ENCODE results near the gene ATPAF1. TPM values are rescaled to one million over a fixed set of nuclear protein-coding genes. Genes with fewer than 3 reads are reported as not detected.

ATPAF1 gene
- total RNA-seq, 1 experiment from 2014 or later = 39.0 TPM

- ChIA-PET POLR2A (no interaction called here), CTCF (no interaction called here)
- Histone ChIP-seq H3K27ac (ENCODE audit: low read length) (peak overlapping the region; percentile 36; the same call in 1 of the 2 replicates), H3K4me3 (ENCODE audit: low read depth in 2 of 2, low read length in 2 of 2) (no peak overlapping the region), H3K9me3 (ENCODE audit: control insufficient read depth, insufficient read depth, low read depth, low read length) (no peaks in the 10 kb centered on the region), H3K36me3 (ENCODE audit: control insufficient read depth, insufficient read depth, low read length) (no peaks in the 10 kb centered on the region), H3K4me1 (ENCODE audit: control insufficient read depth, insufficient read depth, low read length) (peaks cover 25% of the 10 kb centered on the region), H3K27me3 (ENCODE audit: control insufficient read depth, insufficient read depth, low read length) (no peaks in the 10 kb centered on the region)
- DNase-seq (ENCODE audit: low read depth, low spot score) (no peak), ATAC-seq (no peak)
- in situ Hi-C loops (cut with HindIII; ENCODE audit: low pct_unique_long_range_greater_than_20kb, low sequenced_read_pairs) (no loop called here), intact Hi-C loops (cut with micrococcal nuclease; ENCODE audit: unreplicated experiment) (no loop called here)
- TF ChIP-seq POLR2AphosphoS5 (IDR thresholded peaks at IDR 0.05; ENCODE audit: low read depth, low read length) = no peak
- TF ChIP-seq CTCF (IDR thresholded peaks at IDR 0.05) = no peak
- no peak for TF ChIP-seq REST (IDR thresholded peaks at IDR 0.05; ENCODE audit: insufficient read depth in 1 of 2, low read depth in 2 of 2, low read length in 1 of 2)
- no peak for TF ChIP-seq TCF7L2 (IDR thresholded peaks at IDR 0.05; ENCODE audit: low read depth, low read length)
- TF ChIP-seq SIN3A (IDR thresholded peaks at IDR 0.05; ENCODE audit: borderline replicate concordance, insufficient read depth, low read depth, low read length) = no peak
- BruUV-seq (replicated peaks) = no TSS peak
Measured at GRCh38 chr1:46639547-46639946, 28.6 kb downstream of the ATPAF1 start.

- H3K27me3 ChIP-seq (ENCODE audit: control insufficient read depth, insufficient read depth, low read length) = no peaks in the 10 kb centered on the region
- no peaks in the 10 kb centered on the region for H3K36me3 ChIP-seq (ENCODE audit: control insufficient read depth, insufficient read depth, low read length)
- TF ChIP-seq TCF7L2 (IDR thresholded peaks at IDR 0.05; ENCODE audit: low read depth, low read length) = no peak
- TF ChIP-seq CTCF (IDR thresholded peaks at IDR 0.05) = no peak
- TF ChIP-seq SIN3A (IDR thresholded peaks at IDR 0.05; ENCODE audit: borderline replicate concordance, insufficient read depth, low read depth, low read length) = no peak
- no peak for TF ChIP-seq REST (IDR thresholded peaks at IDR 0.05; ENCODE audit: insufficient read depth in 1 of 2, low read depth in 2 of 2, low read length in 1 of 2)
- no peak for TF ChIP-seq POLR2AphosphoS5 (IDR thresholded peaks at IDR 0.05; ENCODE audit: low read depth, low read length)
- H3K4me3 ChIP-seq (ENCODE audit: low read depth in 2 of 2, low read length in 2 of 2) = no peak overlapping the region
- intact Hi-C loops (cut with micrococcal nuclease; ENCODE audit: unreplicated experiment) (no loop called here), in situ Hi-C loops (cut with HindIII; ENCODE audit: low pct_unique_long_range_greater_than_20kb, low sequenced_read_pairs) (no loop called here)
- H3K27ac ChIP-seq (ENCODE audit: low read length) = no peak overlapping the region; the same call in 1 of the 2 replicates
- ATAC-seq (no peak), DNase-seq (ENCODE audit: low read depth, low spot score) (no peak)
- CTCF ChIA-PET = no interaction called here
- BruUV-seq (replicated peaks) = no TSS peak
- POLR2A ChIA-PET = no interaction called here
- no peaks in the 10 kb centered on the region for H3K9me3 ChIP-seq (ENCODE audit: control insufficient read depth, insufficient read depth, low read depth, low read length)
- peaks cover 22% of the 10 kb centered on the region for H3K4me1 ChIP-seq (ENCODE audit: control insufficient read depth, insufficient read depth, low read length)
Measured at GRCh38 chr1:46638921-46639320, 29.2 kb downstream of the ATPAF1 start.

Measured in Panc1 (cell line).